Hepatic stellate cell (primary cell): ENCODE data around the gene RLN3.
A peak's percentile ranks its signal among the peaks of the same experiment; 100 is the strongest.
"Not testable (repeated sequence)": the region's sequence is repeated elsewhere in the genome, so short reads cannot be mapped to it uniquely, and the experiment has no call there.

Source experiments
- DNase-seq: peaks from one replicate; pipeline ENCODE4 v3.0.0; 2011; ENCODE audit warnings: low spot score

Gene RLN3

DNA sequence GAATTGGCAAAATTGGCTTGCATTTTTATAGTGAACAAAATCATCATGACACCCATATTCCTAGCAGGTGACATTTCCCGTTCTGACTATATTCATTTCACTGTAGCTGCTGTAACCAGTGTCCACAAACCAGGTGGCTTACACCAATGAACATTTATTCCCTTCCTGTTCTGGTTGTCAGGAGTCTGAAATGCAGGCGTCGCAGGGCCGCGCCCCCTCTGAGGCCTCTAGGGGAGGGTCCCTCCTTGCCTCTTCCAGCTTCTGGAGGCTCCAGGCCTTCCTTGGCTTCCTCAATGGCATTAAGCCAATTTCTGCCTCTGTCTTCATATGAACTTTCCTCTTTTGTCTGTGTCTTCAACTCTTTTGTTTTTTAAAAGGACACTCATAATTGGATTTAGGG, 6.5 kb upstream of the RLN3 start:
- DNase-seq, result no peak

DNA sequence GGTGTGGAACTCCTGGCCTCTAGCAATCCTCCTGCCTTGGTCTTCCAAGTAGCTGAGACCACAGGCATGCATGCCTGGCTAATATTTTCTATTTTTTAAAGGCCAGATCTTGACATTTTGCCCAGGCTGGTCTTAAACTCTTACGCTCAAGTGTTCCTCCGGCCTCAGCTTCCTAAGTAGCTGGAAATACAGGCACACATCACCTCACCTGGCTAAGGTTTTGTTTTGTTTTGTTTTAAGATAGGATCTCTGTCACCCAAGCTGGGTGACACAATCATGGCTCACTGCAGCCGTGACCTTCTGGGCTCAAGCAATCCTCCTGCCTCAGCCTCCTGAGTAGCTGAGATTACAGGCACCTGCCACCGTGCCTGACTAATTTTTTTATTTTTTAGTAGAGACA, 5.5 kb upstream of the RLN3 start:
- no peak for DNase-seq

DNA sequence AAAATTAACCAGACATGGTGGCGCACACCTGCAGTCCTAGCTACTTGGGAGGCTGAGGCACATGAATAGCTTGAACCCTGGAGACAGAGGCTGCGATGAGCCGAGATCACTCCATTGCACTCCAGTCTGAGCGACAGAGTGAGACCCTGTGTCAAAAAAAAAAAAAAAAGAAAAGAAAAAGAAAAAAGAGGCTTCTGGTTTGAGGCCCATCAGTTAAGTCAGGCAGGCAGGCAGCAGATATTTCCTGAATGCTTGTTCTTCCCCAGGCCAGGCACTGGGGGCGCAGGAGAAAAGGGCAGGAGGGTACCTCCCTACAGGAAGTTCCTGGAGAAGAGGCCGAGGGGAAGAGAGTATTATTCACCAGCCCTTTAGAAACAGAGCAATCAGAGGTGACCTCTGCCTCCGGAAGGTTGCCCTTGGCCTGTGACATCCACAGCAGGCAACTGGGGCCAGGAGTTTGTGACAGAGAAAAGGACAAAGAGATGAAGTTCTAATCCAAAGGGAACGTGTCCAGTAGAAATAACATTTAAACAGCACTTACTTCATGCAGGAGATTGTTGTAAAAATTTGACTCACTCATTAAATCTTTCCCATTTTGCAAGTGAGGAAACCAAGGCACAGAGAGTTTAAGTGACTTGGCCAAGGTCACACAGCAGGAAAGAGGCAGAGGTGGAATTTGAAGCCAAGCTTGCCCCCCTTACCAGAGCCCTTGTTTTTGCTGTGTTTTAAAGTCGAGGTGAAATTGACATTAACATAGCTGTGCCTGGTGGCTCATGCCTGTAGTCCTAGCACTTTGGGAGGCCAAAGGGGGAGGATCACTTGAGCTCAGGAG, 4.3 kb upstream of the RLN3 start:
- peak; percentile 72 for DNase-seq

DNA sequence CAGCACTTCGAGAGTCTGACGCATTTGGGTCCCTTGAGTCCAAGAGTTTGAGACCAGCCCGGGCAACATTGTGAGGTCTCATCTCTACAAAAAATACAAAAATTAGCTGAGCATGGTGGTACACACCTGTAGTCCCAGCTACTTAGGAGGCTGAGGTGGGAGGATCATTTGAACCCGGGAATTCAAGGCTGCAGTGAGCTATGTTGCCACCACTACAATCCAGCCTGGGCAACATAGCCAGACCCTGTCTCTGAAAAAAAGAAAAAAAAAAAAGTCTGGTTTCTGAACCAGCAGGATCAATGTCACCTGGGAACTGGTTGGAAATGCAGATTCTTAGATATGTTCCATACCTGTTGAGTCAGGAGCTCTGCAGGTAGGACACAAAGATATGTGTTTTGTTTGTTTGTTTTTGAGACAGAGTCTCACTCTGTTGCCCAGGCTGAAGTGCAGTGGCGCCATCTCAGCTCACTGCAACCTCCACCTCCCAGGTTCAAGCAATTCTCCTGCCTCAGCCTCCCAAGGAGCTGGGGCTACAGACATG, 1.2 kb upstream of the RLN3 start:
- DNase-seq, result not testable (repeated sequence)

DNA sequence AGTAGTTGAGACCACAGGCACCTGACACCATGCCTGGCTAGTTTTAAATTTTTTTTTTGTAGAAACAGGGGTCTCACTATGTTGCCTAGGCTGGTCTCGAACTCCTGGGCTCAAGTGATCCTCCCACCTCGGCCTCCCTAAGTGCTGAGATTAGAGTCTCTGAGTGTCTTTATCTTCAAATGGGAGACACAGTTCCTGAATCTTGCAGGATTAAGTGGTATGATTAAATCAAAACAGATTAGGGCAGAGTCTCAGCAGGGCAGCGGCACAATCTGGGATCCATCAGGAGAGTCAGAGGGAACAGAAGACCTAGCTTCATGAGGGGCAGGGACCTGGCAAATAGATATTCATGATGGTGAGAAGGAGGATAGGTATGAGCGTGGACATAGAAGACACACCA, 953 bp downstream of the RLN3 start:
- DNase-seq, result no peak

DNA sequence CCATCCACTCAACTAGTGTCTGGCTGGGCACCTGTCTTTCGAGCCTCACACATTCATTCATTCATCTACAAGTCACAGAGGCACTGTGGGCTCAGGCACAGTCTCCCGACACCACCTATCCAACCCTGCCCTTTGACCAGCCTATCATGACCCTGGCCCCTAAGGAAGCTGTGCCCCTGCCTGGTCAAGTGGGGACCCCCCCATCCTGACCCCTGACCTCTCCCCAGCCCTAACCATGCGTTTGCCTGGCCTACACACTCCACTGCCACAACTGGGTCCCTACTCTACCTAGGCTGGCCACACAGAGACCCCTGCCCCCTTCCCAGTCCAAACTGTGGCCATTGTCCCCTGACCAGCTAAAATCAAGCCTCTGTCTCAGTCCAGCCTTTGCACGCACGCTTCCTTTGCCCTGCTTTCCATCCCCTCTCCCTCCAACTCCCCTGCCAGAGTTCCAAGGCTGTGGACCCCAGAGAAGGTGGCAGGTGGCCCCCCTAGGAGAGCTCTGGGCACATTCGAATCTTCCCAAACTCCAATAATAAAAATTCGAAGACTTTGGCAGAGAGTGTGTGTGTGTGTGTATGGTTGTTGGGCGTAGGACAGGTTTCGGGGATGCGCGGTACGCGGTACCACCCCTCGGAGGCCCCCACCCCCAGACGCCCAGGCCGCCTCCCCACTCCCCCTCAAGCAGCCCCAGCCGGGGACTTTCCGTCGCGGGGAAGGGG, 3.2 kb downstream of the RLN3 start:
- DNase-seq, result no peak

DNA sequence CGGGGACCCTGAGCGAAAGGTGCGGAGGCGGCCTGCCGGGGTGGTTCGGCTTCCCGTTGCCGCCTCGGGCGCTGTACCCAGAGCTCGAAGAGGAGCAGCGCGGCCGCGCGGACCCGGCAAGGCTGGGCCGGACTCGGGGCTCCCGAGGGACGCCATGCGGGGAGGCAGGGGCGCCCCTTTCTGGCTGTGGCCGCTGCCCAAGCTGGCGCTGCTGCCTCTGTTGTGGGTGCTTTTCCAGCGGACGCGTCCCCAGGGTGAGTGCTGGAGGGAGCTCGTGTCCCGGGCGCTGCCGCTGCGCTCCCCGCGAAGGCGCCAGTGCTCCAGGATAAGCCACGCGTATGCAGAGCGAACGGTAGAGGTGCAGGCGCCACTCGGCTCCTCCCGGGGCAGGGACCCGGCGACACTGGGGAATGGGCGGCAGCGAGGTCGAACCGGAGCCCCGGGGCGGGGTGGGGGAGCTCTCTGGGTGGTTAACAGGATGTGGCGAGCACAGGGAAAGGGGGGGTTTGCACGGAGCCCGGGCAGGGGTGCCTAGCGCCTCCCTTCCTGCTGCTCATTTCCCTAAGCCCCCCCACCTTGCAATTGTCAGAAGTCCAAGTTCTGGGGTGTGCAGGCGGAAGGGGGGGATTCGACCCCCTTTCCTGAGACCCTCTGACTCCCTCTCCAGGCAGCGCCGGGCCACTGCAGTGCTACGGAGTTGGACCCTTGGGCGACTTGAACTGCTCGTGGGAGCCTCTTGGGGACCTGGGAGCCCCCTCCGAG, 4.0 kb downstream of the RLN3 start, which contains the start of gene IL27RA:
Gene IL27RA (plus strand): TSS at position 44 of the 762 bp plus-strand sequence. CDS start 111 bp downstream, at position 155.
- DNase-seq, result peak; percentile 63

DNA sequence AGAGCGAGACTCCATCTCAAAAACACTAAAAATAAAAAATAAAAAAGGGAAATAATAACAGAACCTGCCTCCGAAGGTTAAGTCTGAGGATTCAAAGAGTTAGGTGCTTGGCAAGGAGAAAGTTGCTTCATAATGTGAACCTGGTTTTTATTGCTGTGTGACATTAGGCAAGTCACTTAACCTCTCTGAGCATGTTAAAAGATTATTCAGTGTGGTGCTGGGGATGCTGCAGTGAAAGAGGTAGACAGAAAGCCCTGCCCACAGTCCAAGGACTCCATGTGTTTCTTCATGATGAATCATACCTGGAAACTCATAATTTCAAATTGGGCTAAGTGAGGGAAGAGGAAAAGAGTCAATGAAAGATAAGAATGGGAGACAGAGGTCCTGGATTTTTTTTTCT, 6.0 kb downstream of the RLN3 start:
- no peak for DNase-seq

DNA sequence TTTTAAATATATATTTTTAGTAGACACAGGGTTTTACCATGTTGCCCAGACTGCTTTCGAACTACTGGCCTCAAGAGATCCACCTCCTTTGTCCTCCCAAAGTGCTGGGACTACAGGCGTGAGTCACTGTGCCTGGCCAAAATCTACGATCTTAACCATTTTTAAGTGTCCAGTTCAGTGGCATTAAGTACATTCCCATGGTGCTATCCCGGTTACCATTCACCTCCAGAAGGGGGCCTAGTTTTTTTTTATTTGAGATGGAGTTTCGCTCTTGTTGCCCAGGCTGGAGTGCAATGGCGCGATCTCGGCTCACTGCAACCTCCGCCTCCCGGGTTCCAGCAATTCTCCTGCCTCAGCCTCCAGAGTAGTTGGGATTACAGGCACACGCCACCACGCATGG, 7.2 kb downstream of the RLN3 start:
- not testable (repeated sequence) for DNase-seq

DNA sequence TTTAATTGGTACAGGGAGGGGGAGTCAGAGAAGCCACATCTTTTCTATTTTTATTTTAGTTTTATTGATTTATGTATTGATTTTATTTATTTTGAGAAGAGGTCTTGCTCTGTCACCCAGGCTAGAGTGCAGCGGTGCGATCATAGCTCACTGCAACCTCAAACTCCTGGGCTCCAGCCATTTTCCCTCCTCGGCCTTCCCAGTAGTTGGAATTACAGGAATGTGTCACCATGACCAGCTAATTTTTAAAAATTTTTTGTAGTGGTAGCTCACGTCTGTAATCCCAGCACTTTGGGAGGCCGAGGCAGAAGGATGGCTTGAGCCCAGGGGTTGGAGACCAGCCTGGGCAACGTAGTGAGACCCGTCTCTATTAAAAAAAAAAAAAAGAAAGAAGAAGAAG, 7.8 kb downstream of the RLN3 start:
- no peak for DNase-seq

DNA sequence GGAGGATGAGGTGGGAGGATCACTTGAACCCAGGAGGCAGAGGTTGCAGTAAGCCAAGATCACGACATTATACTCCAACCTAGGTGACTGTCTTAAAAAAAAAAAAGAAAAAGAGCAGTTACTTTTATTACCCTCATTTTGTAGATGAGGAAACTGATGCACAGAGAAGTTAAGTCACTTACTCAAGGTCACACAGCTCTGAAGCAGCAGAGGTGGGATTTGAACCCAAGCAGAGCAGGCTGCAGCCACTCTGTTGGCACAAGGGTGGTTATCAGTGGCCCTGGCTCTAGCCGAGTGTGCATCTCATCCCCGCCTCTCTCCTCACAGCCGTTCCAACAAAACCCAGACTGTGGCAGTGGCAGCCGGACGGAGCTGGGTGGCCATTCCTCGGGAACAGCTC, 11.2 kb downstream of the RLN3 start:
- DNase-seq, result no peak

DNA sequence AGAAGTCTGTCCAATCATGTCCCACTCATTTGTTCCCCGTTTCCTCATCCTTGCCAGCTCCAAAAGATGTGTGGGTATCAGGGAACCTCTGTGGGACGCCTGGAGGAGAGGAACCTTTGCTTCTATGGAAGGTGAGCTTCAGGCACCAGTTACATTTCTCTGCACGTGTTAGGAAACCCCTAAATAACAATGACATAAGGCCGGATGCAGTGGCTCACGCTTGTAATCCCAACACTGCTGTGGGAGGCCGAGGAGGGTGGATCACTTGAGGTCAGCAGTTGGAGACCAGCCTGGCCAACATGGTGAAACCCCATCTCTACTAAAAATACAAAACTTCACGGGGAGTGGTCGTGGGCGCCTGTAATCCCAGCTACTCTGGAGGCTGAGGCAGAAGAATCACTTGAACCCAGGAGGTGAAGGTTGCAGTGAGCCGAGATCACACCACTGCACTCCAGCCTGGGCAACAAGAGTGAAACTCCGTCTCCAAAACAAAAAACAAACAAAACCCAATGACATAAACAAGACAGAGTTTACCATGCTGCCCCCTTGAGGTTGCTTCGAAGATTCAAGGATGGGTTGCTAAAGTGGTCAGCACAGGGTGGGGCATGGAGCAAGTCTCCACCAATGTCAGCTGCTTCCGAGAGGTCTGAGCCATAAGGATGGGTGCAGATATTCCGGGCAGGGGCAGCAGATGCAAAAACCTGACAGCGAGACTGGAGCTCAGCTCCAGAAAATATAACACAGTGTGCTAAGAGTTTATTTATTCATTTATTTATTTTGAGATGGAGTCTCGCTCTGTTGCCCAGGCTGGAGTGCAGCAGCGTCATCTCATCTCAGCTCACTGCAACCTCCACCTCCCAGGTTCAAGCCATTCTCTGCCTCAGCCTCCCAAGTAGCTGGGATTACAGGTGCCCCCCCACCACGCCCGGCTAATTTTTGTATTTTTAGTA, 15.0 kb downstream of the RLN3 start:
- peak; percentile 70 for DNase-seq

DNA sequence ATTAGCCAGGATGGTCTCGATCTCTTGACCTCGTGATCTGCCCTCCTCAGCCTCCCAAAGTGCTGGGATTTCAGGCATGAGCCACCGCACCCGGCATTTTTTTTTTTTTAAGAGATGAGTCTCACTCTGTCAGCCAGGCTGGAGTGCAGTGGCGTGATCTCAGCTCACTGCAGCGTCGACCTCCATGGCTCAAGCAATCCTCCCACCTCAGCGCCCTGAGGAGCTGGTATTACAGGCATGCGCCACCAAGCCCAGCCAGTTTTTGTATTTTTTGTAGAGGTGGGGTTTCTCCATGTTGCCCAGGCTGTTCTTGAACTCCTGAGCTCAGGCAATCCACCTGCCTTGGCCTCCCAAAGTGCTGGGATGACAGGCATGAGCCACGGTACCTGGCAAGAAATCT, 19.9 kb downstream of the RLN3 start:
- DNase-seq, result not testable (repeated sequence)

DNA sequence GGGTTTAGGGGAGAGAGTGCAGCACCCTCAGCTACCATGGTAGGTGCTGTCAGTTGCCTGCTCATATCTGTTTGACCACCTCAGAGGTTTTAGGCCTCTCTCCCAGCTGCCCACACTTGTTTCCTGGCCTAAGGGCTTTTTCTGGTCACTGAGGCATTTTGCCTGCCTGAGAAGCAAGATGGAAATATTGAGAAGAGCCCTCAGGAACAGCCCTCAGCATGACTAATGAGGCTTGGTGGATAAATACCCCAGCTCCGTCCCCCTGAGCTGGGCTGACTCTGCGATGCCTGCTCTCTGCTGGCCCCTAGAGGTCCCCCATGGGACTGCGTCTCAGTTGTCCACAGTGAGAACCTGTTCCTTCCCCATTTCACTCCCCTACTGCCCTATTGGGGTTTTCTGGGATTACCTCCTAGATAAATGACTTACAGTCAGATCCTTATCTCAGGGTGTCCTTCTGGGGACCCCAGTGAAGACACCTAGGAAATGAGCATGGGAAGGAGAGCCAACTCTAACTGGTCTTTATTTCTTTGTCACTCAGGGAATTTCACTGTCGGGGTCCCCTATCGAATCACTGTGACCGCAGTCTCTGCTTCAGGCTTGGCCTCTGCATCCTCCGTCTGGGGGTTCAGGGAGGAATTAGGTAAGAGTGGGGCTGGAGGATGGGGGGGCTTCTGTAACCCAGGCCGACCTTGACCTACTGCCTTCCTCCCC, 20.6 kb downstream of the RLN3 start:
- peak; percentile 63 for DNase-seq

DNA sequence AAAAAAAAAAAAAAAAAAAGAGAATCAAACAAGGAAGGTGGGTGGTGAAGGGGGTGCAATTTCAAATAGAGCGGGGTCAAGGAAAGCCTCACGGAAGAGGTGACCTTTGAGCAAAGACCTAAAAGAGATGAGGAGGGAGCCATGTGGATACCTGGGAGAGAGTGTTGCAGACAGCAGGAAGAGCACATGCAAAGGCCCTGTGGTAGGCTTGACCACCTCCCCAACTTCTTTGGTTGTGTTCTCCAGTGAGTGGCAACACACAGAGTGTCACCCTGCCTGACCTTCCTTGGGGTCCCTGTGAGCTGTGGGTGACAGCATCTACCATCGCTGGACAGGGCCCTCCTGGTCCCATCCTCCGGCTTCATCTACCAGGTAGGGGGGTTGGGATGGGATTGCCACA, 22.6 kb downstream of the RLN3 start:
- no peak for DNase-seq

DNA sequence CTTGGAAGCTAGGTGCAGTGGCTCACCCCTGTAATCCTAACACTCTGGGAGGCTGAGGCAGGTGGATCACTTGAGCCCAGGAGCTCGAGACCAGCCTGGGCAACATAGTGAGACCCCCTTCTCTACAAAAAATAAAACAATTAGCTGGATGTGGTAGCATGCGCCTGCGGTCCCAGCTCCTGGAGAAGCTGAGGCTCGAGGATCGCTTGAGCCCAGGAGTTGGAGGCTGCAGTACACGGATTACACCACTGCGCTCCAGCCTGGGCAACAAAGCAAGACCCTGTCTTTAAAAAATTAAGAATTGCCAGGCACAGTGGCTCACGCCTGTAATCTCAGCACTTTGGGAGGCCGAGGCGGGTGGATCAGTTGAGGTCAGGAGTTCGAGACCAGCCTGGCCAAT, 23.0 kb downstream of the RLN3 start:
- not testable (repeated sequence) for DNase-seq

DNA sequence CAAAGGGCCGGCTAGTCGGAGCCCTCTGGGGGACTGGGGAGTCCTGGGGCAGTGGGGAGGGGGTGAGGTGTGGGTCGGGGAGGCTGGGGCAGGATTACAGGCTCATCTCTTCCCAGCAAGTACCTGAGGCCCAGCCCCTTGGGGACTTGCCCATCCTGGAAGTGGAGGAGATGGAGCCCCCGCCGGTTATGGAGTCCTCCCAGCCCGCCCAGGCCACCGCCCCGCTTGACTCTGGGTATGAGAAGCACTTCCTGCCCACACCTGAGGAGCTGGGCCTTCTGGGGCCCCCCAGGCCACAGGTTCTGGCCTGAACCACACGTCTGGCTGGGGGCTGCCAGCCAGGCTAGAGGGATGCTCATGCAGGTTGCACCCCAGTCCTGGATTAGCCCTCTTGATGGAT, 24.0 kb downstream of the RLN3 start:
- no peak for DNase-seq

DNA sequence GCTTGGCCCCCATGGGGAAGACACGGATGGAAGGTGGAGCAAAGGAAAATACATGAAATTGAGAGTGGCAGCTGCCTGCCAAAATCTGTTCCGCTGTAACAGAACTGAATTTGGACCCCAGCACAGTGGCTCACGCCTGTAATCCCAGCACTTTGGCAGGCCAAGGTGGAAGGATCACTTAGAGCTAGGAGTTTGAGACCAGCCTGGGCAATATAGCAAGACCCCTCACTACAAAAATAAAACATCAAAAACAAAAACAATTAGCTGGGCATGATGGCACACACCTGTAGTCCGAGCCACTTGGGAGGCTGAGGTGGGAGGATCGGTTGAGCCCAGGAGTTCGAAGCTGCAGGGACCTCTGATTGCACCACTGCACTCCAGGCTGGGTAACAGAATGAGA, 24.5 kb downstream of the RLN3 start:
- DNase-seq, result no peak

DNA sequence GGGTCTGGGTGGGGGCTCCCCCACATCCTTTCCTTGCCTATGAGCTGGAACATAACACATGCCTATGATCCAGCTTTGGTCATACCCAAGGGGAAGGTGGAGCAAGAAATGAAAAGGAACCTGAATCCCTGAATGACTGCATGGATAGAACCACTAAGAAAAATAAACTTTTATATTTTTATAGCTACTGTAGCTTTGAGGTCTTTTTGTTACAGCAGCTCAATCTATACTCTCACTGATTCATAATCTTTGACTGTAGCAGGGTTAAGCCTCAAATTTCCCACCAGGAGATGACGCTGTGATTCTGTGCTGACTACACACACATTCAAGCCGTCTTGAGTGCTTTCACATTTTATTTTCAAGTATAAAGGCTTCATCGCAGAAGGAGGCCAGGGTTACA, 25.1 kb downstream of the RLN3 start:
- DNase-seq, result no peak

DNA sequence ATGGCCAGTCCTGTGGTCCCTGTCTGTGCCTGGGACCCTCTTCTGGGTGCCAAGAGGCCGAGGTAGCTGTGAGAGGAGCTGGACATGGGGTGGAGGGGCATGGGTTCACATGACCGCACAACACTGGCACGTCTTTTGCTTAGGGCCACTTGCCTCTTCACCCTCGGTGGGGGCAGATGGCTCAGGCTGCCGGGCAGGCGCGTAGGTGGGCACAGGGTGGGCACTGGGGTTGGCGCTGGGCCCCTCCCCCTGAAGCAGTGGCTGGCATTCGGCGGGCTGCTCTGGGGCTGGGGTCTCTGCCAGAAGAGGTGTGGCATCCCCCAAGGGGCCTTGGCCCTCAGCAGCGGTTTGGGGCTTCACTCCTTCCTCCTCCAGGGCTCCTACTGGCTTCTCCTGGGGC, 25.6 kb downstream of the RLN3 start:
- no peak for DNase-seq

DNA sequence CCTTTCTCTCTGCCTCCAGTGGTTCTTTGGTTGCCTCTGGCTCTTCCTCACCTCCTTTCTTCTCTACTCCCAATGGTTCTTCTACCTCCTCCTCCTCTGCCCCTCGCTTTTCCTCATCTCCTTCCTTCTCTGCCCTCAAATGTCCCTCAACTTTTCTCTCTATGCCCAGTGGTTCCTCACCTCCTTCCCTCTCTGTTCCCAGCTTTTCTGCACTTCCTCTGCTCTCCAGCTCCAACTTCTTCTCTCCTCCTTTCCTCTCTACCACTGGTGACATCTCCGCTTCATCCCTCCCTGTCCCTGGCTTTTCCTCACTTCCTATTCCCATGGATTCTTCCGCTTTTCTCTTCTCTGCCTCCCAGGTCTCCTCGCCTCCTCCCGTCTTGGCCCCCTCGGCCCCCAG, 26.2 kb downstream of the RLN3 start:
- DNase-seq, result no peak
